Trophoblast cell (in vitro differentiated cells and primary cell): ENCODE results near the gene GNAO1.

Experiments
- DNase-seq, 2 donors: peaks; one replicate each; pipeline ENCODE4 v3.0.0-alpha.2; 2016
- H2AFZ ChIP-seq: 2 replicates; pipeline ENCODE4 v1.6.1; 2013; ENCODE audit warnings: low read length, moderate library complexity, mild to moderate bottlenecking; ENCODE audit not compliant: insufficient read depth, poor library complexity
- H2AK5ac ChIP-seq: 2 replicates; pipeline ENCODE4 v1.6.1; 2013; ENCODE audit warnings: mild to moderate bottlenecking, low read length
- H2BK120ac ChIP-seq: 2 replicates; pipeline ENCODE4 v1.6.1; 2013; ENCODE audit warnings: low read length, mild to moderate bottlenecking, moderate library complexity; ENCODE audit not compliant: insufficient read depth, poor library complexity
- H2BK12ac ChIP-seq: 2 replicates; pipeline ENCODE4 v1.6.1; 2013; ENCODE audit warnings: mild to moderate bottlenecking, low read length, moderate library complexity
- H2BK5ac ChIP-seq: 2 replicates; pipeline ENCODE4 v1.6.1; 2013; ENCODE audit warnings: low read length, low read depth, moderate library complexity, mild to moderate bottlenecking; ENCODE audit not compliant: poor library complexity
- H3K14ac ChIP-seq: 2 replicates; pipeline ENCODE4 v1.6.1; 2013; ENCODE audit warnings: mild to moderate bottlenecking, low read length
- H3K18ac ChIP-seq: 2 replicates; pipeline ENCODE4 v1.6.1; 2013; ENCODE audit warnings: mild to moderate bottlenecking, low read length
- H3K23ac ChIP-seq: 2 replicates; pipeline ENCODE4 v1.6.1; 2013; ENCODE audit warnings: low read length
- H3K27ac ChIP-seq: 2 replicates; pipeline ENCODE4 v1.5.1; 2013; ENCODE audit warnings: low read depth, mild to moderate bottlenecking, inconsistent platforms, low read length, moderate library complexity
- H3K27me3 ChIP-seq: 2 replicates; pipeline ENCODE4 v1.6.1; 2013; ENCODE audit warnings: inconsistent platforms, mild to moderate bottlenecking, low read length, moderate library complexity; ENCODE audit not compliant: insufficient read depth
- H3K36me3 ChIP-seq, 2 experiments: 1 replicate in 1 of 2; 2 replicates in 1 of 2; pipeline ENCODE4 v1.6.1; 2013; ENCODE audit warnings: low read length in 2 of 2, mild to moderate bottlenecking in 2 of 2, moderate library complexity in 1 of 2; ENCODE audit not compliant: insufficient read depth in 2 of 2, control insufficient read depth in 1 of 2
- H3K4ac ChIP-seq: 2 replicates; pipeline ENCODE4 v1.6.1; 2013; ENCODE audit warnings: low read depth, mild to moderate bottlenecking, low read length, moderate library complexity
- H3K4me1 ChIP-seq, 2 experiments: 1 replicate in 1 of 2; 2 replicates in 1 of 2; pipeline ENCODE4 v1.6.1; 2013; ENCODE audit warnings: low read length in 2 of 2, mild to moderate bottlenecking in 2 of 2, moderate library complexity in 1 of 2; ENCODE audit not compliant: insufficient read depth in 2 of 2, control insufficient read depth in 1 of 2
- H3K4me2 ChIP-seq: 2 replicates; pipeline ENCODE4 v1.6.1; 2013; ENCODE audit warnings: inconsistent platforms, mild to moderate bottlenecking, low read length, moderate library complexity
- H3K4me3 ChIP-seq: 2 replicates; pipeline ENCODE4 v1.5.1; 2013; ENCODE audit warnings: mild to moderate bottlenecking, low read depth, low read length, inconsistent platforms
- H3K79me1 ChIP-seq: one replicate; pipeline ENCODE4 v1.6.1; 2013; ENCODE audit warnings: low read length
- H3K79me2 ChIP-seq: 2 replicates; pipeline ENCODE4 v1.6.1; 2013; ENCODE audit warnings: low read length, mild to moderate bottlenecking; ENCODE audit not compliant: control insufficient read depth, insufficient read depth, poor library complexity
- H3K9ac ChIP-seq: 2 replicates; pipeline ENCODE4 v1.6.1; 2013; ENCODE audit warnings: mild to moderate bottlenecking, low read length
- H3K9me3 ChIP-seq: 2 replicates; pipeline ENCODE4 v1.6.1; 2013; ENCODE audit warnings: low read depth, mild to moderate bottlenecking, control low read depth, inconsistent platforms, low read length; ENCODE audit not compliant: insufficient read depth
- H4K12ac ChIP-seq: 2 replicates; pipeline ENCODE4 v1.6.1; 2013; ENCODE audit warnings: low read depth, mild to moderate bottlenecking, low read length, moderate library complexity
- H4K8ac ChIP-seq: 2 replicates; pipeline ENCODE4 v1.6.1; 2013; ENCODE audit warnings: low read depth, mild to moderate bottlenecking, low read length, moderate library complexity
- H4K91ac ChIP-seq: one replicate; pipeline ENCODE4 v1.6.1; 2013; ENCODE audit warnings: low read depth, mild to moderate bottlenecking, low read length, moderate library complexity
- WGBS: extraction: QIAGEN DNeasy Blood & Tissue Kit; methylation state at CpG from one replicate; pipeline ENCODE4 v1.1.7; 2013; ENCODE audit warnings: missing lambda C conversion rate; ENCODE audit not compliant: insufficient read length, insufficient coverage; ENCODE audit errors: extremely low coverage; 5-methylcytosine and 5-hydroxymethylcytosine counted together

Gene GNAO1

DNA sequence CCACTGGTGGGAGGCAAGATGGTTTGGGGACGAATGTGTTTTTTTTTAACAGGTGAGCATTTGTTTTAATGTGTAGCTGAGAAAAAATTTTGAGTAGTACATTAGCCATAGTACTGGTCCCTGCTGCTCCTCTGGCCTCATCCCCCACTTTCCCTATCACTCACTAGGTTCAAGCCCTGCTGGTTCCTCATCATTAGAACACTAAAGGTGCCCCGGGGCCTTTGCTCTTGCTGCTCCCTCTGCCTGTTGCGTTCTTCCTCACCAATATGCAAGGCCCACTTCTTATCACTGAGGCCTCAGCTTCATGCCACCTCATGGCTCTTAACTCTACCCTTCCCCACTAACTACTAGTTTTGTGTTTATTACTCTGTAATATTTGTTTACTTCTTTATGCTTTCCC lies 74.5 kb downstream of the GNAO1 start:
- H3K4me2 ChIP-seq = no peak overlapping the region
- H3K27me3 ChIP-seq = no peaks in the 10 kb centered on the region
- peaks cover 43 to 55% of the 10 kb centered on the region in 2 experiments for H3K4me1 ChIP-seq
- H3K4me3 ChIP-seq = no peak overlapping the region
- H3K9ac ChIP-seq = no peak overlapping the region
- no peaks in the 10 kb centered on the region for H3K9me3 ChIP-seq
- H3K27ac ChIP-seq = no peak overlapping the region
- no peak overlapping the region for H2BK120ac ChIP-seq
- H2BK12ac ChIP-seq = no peak overlapping the region
- H4K8ac ChIP-seq = no peak overlapping the region
- no peaks in the 10 kb centered on the region for H3K36me3 ChIP-seq
- no peaks in the 10 kb centered on the region for H3K79me2 ChIP-seq
- no peak overlapping the region for H3K18ac ChIP-seq
- no peak for DNase-seq
- no peak overlapping the region for H3K4ac ChIP-seq
- H2BK5ac ChIP-seq = no peak overlapping the region
- H4K91ac ChIP-seq = no peak overlapping the region
- no peak overlapping the region for H4K12ac ChIP-seq
- no CpG with 5 or more reads among the region's 3 CpGs for WGBS
- H2AFZ ChIP-seq = no peak overlapping the region
- no peak overlapping the region for H2AK5ac ChIP-seq
- no peak overlapping the region for H3K14ac ChIP-seq
- no peak overlapping the region for H3K23ac ChIP-seq
- peaks cover 16% of the 10 kb centered on the region for H3K79me1 ChIP-seq

GRCh38 chr16:56266641-56267607 lies 75.6 kb downstream of the GNAO1 start:
- Histone ChIP-seq H3K9ac (no peak overlapping the region), H3K36me3 (no peaks in the 10 kb centered on the region), H2BK12ac (no peak overlapping the region), H3K4me2 (no peak overlapping the region), H3K4me3 (no peak overlapping the region), H3K79me2 (no peaks in the 10 kb centered on the region), H3K9me3 (no peaks in the 10 kb centered on the region), H3K27me3 (no peaks in the 10 kb centered on the region), H3K27ac (no peak overlapping the region), H3K23ac (no peak overlapping the region), H3K18ac (no peak overlapping the region), H4K91ac (no peak overlapping the region), H3K4ac (no peak overlapping the region), H3K4me1 (peaks cover 37 to 45% of the 10 kb centered on the region in 2 experiments), H3K79me1 (peaks cover 12% of the 10 kb centered on the region), H2AK5ac (no peak overlapping the region), H2BK120ac (no peak overlapping the region), H4K12ac (no peak overlapping the region), H2BK5ac (no peak overlapping the region), H4K8ac (no peak overlapping the region), H2AFZ (no peak overlapping the region), H3K14ac (no peak overlapping the region)
- no peak for DNase-seq
- WGBS = no CpG with 5 or more reads among the region's 17 CpGs

DNA sequence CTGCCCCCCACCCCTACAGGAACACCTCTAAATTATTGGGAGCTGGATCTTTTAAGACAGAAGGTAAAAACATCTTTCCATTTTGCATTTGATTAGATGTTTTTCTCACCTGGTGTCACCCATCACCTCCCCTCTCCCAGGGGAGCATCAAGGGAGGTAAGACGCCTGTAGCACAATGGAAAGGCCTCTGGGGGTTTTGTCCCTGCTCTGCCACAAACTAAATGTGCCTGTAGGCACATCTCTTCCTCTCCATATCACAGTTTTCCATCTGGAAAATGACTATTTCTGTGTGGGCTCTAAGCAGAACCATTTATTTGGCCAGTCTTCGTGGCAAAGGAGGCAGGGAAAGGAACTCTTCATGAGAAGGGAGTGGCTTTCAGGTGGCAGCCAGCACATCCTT lies 76.6 kb downstream of the GNAO1 start:
- H3K27ac ChIP-seq = no peak overlapping the region
- no peak overlapping the region for H2AK5ac ChIP-seq
- no peak overlapping the region for H2BK12ac ChIP-seq
- peaks cover 32 to 37% of the 10 kb centered on the region in 2 experiments for H3K4me1 ChIP-seq
- no peak overlapping the region for H4K12ac ChIP-seq
- no CpG with 5 or more reads among the region's 2 CpGs for WGBS
- H3K4me3 ChIP-seq = no peak overlapping the region
- H3K79me2 ChIP-seq = no peaks in the 10 kb centered on the region
- no peak overlapping the region for H3K14ac ChIP-seq
- no peak overlapping the region for H2AFZ ChIP-seq
- no peak overlapping the region for H2BK120ac ChIP-seq
- no peak overlapping the region for H3K4ac ChIP-seq
- no peak overlapping the region for H4K91ac ChIP-seq
- H3K27me3 ChIP-seq = no peaks in the 10 kb centered on the region
- H3K9me3 ChIP-seq = peaks cover 2% of the 10 kb centered on the region
- H2BK5ac ChIP-seq = no peak overlapping the region
- peaks cover 10% of the 10 kb centered on the region for H3K79me1 ChIP-seq
- no peak overlapping the region for H4K8ac ChIP-seq
- H3K9ac ChIP-seq = no peak overlapping the region
- no peak for DNase-seq
- H3K23ac ChIP-seq = no peak overlapping the region
- H3K18ac ChIP-seq = no peak overlapping the region
- H3K4me2 ChIP-seq = no peak overlapping the region
- no peaks in the 10 kb centered on the region for H3K36me3 ChIP-seq

DNA sequence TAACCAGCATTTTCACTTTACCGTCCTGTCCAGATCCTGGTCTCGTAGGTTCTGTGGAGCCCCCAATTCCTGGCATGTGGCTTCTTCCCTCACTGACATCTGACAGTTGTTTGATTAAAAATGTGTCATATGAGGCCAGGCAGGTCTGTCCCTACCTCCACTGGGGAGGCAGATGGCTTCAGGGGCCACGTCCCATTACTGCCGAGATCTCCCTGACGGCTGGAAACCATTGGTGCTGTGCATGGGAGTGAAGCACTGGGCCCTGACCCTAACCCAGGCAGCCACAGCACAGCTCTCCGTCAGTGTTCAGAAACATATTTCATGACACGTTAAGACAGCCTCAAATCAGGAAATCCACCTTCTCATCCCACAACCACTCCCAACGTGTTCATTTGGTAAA lies 77.5 kb downstream of the GNAO1 start:
- Histone ChIP-seq H3K36me3 (no peaks in the 10 kb centered on the region), H2AFZ (no peak overlapping the region), H4K12ac (no peak overlapping the region), H2BK12ac (peak overlapping the region; percentile 65), H2BK120ac (no peak overlapping the region), H3K27ac (no peak overlapping the region), H2BK5ac (peak overlapping the region; percentile 8), H4K8ac (no peak overlapping the region), H3K4me1 (peaks cover 27 to 32% of the 10 kb centered on the region in 2 experiments), H3K14ac (no peak overlapping the region), H3K4me3 (no peak overlapping the region), H2AK5ac (no peak overlapping the region), H3K79me2 (no peaks in the 10 kb centered on the region), H3K4ac (no peak overlapping the region), H3K9me3 (peaks cover 4% of the 10 kb centered on the region), H3K18ac (peak overlapping the region; percentile 15), H3K9ac (no peak overlapping the region), H3K4me2 (no peak overlapping the region), H3K23ac (no peak overlapping the region), H3K79me1 (peaks cover 9% of the 10 kb centered on the region), H3K27me3 (no peaks in the 10 kb centered on the region), H4K91ac (peak overlapping the region; percentile 10)
- no CpG with 5 or more reads among the region's 8 CpGs for WGBS
- DNase-seq = no peak
